Neural cell (in vitro differentiated cells): ENCODE results near the gene KCTD16.

Experiments
- CTCF ChIP-seq: fragments of 450-650 bp; IDR thresholded peaks from 2 replicates; pipeline ENCODE4 v1.5.1; 2014; ENCODE audit warnings: antibody characterized with exemption, mild to moderate bottlenecking, moderate library complexity; ENCODE audit not compliant: poor library complexity, severe bottlenecking
- EP300 ChIP-seq: fragments of 450-650 bp; conservative IDR thresholded peaks from 2 replicates; pipeline ENCODE4 v1.6.1; 2014; ENCODE audit warnings: antibody characterized with exemption, mild to moderate bottlenecking, moderate library complexity; ENCODE audit not compliant: poor library complexity, severe bottlenecking
- EZH2 ChIP-seq: fragments of 200-600, 300-800 bp; shearing (Covaris generic), sonication (generic); IDR thresholded peaks from 2 replicates; pipeline ENCODE4 v1.6.1; 2014; ENCODE audit warnings: antibody characterized with exemption, low read length, borderline replicate concordance, mild to moderate bottlenecking; ENCODE audit not compliant: insufficient read depth, poor library complexity, severe bottlenecking
- MXI1 ChIP-seq: fragments of 450-650 bp; conservative IDR thresholded peaks from 2 replicates; pipeline ENCODE4 v1.6.1; 2014; ENCODE audit warnings: antibody characterized with exemption, mild to moderate bottlenecking; ENCODE audit not compliant: poor library complexity, severe bottlenecking
- POLR2AphosphoS5 ChIP-seq: IDR thresholded peaks from 2 replicates; pipeline ENCODE4 v1.6.1; 2012
- SMC3 ChIP-seq: fragments of 450-650 bp; conservative IDR thresholded peaks from 2 replicates; pipeline ENCODE4 v1.6.1; 2014; ENCODE audit warnings: antibody characterized with exemption, mild to moderate bottlenecking, moderate library complexity; ENCODE audit not compliant: poor library complexity
- TAF1 ChIP-seq: IDR thresholded peaks from 2 replicates; pipeline ENCODE4 v1.6.1; 2012; ENCODE audit warnings: low read depth
- TF ChIP-seq, protein P1 (sequence below): IDR thresholded peaks from 2 replicates; pipeline ENCODE4 v1.6.1; 2012; ENCODE audit warnings: borderline replicate concordance

DNA sequence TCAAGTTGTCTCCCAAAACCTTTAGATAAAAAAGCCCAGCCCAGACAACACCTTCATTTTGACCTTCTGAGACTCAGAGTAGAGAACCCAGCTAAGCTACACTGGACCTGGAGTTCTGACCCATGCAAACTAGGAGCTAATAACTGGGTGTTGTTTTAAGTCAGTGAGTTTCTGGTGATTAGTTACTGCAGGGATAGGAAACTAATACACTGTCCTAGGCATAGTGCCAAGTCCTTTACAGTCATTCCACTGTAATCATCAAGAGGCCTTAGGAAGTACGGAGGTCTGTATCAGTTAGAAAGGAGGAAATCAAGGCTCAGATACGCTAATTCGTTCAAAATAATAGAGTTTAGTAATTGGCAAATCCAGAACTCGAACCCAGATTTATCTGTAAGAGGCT is 197.9 kb downstream of the KCTD16 start:
- TF ChIP-seq CTCF (no peak), TAF1 (no peak), POLR2AphosphoS5 (no peak), SMC3 (no peak), EP300 (no peak), MXI1 (no peak), EZH2 (no peak)
- TF ChIP-seq, protein P1, sequence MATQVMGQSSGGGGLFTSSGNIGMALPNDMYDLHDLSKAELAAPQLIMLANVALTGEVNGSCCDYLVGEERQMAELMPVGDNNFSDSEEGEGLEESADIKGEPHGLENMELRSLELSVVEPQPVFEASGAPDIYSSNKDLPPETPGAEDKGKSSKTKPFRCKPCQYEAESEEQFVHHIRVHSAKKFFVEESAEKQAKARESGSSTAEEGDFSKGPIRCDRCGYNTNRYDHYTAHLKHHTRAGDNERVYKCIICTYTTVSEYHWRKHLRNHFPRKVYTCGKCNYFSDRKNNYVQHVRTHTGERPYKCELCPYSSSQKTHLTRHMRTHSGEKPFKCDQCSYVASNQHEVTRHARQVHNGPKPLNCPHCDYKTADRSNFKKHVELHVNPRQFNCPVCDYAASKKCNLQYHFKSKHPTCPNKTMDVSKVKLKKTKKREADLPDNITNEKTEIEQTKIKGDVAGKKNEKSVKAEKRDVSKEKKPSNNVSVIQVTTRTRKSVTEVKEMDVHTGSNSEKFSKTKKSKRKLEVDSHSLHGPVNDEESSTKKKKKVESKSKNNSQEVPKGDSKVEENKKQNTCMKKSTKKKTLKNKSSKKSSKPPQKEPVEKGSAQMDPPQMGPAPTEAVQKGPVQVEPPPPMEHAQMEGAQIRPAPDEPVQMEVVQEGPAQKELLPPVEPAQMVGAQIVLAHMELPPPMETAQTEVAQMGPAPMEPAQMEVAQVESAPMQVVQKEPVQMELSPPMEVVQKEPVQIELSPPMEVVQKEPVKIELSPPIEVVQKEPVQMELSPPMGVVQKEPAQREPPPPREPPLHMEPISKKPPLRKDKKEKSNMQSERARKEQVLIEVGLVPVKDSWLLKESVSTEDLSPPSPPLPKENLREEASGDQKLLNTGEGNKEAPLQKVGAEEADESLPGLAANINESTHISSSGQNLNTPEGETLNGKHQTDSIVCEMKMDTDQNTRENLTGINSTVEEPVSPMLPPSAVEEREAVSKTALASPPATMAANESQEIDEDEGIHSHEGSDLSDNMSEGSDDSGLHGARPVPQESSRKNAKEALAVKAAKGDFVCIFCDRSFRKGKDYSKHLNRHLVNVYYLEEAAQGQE: no peak
